K562 (cell line): ENCODE measurements around the gene C19orf12. TPM values are rescaled to one million over a fixed set of nuclear protein-coding genes. Genes with fewer than 3 reads are reported as not detected.
A peak's percentile ranks its signal among the peaks of the same experiment; 100 is the strongest.

ENCODE experiments used
- BRD9 ChIP-seq: fragments of 450-650 bp; IDR thresholded peaks from 2 replicates; pipeline ENCODE4 v1.6.1; 2018; ENCODE audit warnings: low read depth; ENCODE audit not compliant: partially characterized antibody
- CBX1 ChIP-seq: sonication (generic); IDR thresholded peaks from 2 replicates; pipeline ENCODE4 v1.6.1; 2016; ENCODE audit warnings: antibody characterized with exemption, low read depth, mild to moderate bottlenecking
- EHMT2 ChIP-seq: fragments of 450-650 bp; IDR thresholded peaks from 2 replicates; pipeline ENCODE4 v1.6.1; 2018; ENCODE audit warnings: antibody characterized with exemption
- ELF4 ChIP-seq: fragments of 450-650 bp; formaldehyde crosslinking; IDR thresholded peaks from 2 replicates; pipeline ENCODE4 v1.4.0; 2022; ENCODE audit warnings: missing genetic modification characterization
- GATA2 ChIP-seq: sonication (generic); formaldehyde crosslinking; IDR thresholded peaks from 2 replicates; pipeline ENCODE4 v1.4.0; 2020; ENCODE audit warnings: mild to moderate bottlenecking, missing genetic modification reagents
- NFE2L1 ChIP-seq: fragments of 450-650 bp; IDR thresholded peaks from 2 replicates; pipeline ENCODE4 v1.6.1; 2016; ENCODE audit warnings: missing genetic modification characterization, low read depth, mild to moderate bottlenecking, missing compliant biosample characterization, moderate library complexity, borderline replicate concordance
- RCOR1 ChIP-seq, 2 experiments: IDR thresholded peaks; 2 replicates each; pipeline ENCODE4 v1.6.1; 2012; ENCODE audit warnings: low read depth in 2 of 2, low read length in 2 of 2, borderline replicate concordance in 1 of 2, improper control_type of control experiment in 1 of 2
- TBP ChIP-seq: optimal IDR thresholded peaks from 2 replicates; pipeline ENCODE3; 2011; ENCODE audit warnings: low read depth, low read length, improper control_type of control experiment
- polyA plus RNA-seq, 8 experiments: library from polyadenylated mRNA; depleted of rRNA in 4 of 8; stranded (reverse) in 5 of 8; unstranded in 3 of 8; fragments of >200 nt; fragmentation: Nextera tagmentation in 2 of 8; fragmentation: Illumina TruSeq in 1 of 8; extraction: Ambion mirVana in 2 of 8; extraction: Trizol in 1 of 8; gene quantifications; 2 replicates each; pipeline versions ENCODE4 v1.2.1 to v1.2.3, GENCODE V29; 2011 to 2014; ENCODE audit warnings: inconsistent platforms in 1 of 8, missing spikeins in 1 of 8
- total RNA-seq, 7 experiments: library from RNA; depleted of rRNA in 6 of 7; stranded (reverse); fragments of >200 nt in 6 of 7; fragmentation: Illumina TruSeq in 2 of 7; extraction: Trizol in 2 of 7; gene quantifications; 2 replicates each; pipeline versions ENCODE4 v1.2.1 to v1.2.3, GENCODE V29; 2011 to 2021; ENCODE audit warnings: low replicate concordance in 1 of 7
- TF ChIP-seq, protein P1 (sequence below): sonication (generic); IDR thresholded peaks from 2 replicates; pipeline ENCODE4 v1.6.1; 2016
- TF ChIP-seq, protein P2 (sequence below): fragments of 250-450 bp; sonication (Bioruptor Pico); IDR thresholded peaks from 2 replicates; pipeline ENCODE4 v1.4.0; 2020; ENCODE audit warnings: mild to moderate bottlenecking, moderate library complexity, borderline replicate concordance
- TF ChIP-seq, protein P3 (sequence below): fragments of 250-450 bp; sonication (Bioruptor Pico); IDR thresholded peaks from 2 replicates; pipeline ENCODE4 v1.8.0; 2022; ENCODE audit warnings: inconsistent platforms, mild to moderate bottlenecking, moderate library complexity, borderline replicate concordance
- TF ChIP-seq, protein P4 (sequence below), 2 experiments: fragments of 450-650 bp in 1 of 2; IDR thresholded peaks; 2 replicates each; pipeline ENCODE4 v1.6.1; 2011 to 2017; ENCODE audit warnings: low read depth in 2 of 2, antibody characterized with exemption in 1 of 2, borderline replicate concordance in 1 of 2, low read length in 1 of 2, mild to moderate bottlenecking in 1 of 2, mixed read lengths in 1 of 2; ENCODE audit not compliant: control insufficient read depth in 1 of 2
- TF ChIP-seq, protein P5 (sequence below): fragments of 450-650 bp; IDR thresholded peaks from 2 replicates; pipeline ENCODE4 v1.6.1; 2018; ENCODE audit not compliant: partially characterized antibody

The C19orf12 gene
- total and polyA plus RNA-seq, 9 of the 15 experiments (the other 6 are each of a cell fraction or from before 2014, with no cell fraction given) = 1.9 to 14.5 (median 10.2) TPM

DNA sequence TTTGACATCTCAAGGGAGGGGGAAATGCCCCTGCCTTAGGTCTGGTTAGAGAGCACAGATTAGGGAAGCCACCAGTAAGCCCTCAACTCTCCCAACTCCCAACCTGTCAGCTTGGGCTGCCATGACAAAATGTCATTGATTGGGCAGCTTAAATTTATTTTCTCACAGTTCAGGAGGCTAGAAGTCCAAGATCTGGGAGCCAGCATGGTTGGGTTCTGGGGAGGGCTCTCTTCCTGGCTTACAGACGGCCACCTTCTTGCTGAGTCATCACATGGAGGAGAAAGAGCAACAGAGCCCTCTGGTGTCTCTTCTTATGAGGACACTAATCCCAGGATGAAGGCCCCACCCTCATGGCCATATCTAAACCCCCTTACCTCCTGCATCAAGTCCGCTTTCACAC lies 24.2 kb downstream of the C19orf12 start (continued):
- TF ChIP-seq, protein P1, sequence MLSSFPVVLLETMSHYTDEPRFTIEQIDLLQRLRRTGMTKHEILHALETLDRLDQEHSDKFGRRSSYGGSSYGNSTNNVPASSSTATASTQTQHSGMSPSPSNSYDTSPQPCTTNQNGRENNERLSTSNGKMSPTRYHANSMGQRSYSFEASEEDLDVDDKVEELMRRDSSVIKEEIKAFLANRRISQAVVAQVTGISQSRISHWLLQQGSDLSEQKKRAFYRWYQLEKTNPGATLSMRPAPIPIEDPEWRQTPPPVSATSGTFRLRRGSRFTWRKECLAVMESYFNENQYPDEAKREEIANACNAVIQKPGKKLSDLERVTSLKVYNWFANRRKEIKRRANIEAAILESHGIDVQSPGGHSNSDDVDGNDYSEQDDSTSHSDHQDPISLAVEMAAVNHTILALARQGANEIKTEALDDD = 0 out of 2 replicates have a peak, but pooled peaks have one; percentile 21
- 0 out of 2 replicates have a peak, but pooled peaks have one; percentile 34 for TF ChIP-seq CBX1
- TF ChIP-seq RCOR1 (IDR thresholded peaks at IDR 0.05; ENCODE audit: borderline replicate concordance in 1 of 2, low read depth in 2 of 2, low read length in 2 of 2) = peak in 1 of 2 experiments; percentile 72; a peak in 2 of 4 replicates
- TF ChIP-seq, protein P2, sequence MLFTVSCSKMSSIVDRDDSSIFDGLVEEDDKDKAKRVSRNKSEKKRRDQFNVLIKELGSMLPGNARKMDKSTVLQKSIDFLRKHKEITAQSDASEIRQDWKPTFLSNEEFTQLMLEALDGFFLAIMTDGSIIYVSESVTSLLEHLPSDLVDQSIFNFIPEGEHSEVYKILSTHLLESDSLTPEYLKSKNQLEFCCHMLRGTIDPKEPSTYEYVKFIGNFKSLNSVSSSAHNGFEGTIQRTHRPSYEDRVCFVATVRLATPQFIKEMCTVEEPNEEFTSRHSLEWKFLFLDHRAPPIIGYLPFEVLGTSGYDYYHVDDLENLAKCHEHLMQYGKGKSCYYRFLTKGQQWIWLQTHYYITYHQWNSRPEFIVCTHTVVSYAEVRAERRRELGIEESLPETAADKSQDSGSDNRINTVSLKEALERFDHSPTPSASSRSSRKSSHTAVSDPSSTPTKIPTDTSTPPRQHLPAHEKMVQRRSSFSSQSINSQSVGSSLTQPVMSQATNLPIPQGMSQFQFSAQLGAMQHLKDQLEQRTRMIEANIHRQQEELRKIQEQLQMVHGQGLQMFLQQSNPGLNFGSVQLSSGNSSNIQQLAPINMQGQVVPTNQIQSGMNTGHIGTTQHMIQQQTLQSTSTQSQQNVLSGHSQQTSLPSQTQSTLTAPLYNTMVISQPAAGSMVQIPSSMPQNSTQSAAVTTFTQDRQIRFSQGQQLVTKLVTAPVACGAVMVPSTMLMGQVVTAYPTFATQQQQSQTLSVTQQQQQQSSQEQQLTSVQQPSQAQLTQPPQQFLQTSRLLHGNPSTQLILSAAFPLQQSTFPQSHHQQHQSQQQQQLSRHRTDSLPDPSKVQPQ (CRISPR knock-in tag) = no peak
- TF ChIP-seq, protein P3, sequence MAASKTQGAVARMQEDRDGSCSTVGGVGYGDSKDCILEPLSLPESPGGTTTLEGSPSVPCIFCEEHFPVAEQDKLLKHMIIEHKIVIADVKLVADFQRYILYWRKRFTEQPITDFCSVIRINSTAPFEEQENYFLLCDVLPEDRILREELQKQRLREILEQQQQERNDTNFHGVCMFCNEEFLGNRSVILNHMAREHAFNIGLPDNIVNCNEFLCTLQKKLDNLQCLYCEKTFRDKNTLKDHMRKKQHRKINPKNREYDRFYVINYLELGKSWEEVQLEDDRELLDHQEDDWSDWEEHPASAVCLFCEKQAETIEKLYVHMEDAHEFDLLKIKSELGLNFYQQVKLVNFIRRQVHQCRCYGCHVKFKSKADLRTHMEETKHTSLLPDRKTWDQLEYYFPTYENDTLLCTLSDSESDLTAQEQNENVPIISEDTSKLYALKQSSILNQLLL (CRISPR knock-in tag) = no peak
- TF ChIP-seq BRD9 = peak; percentile 91
- TF ChIP-seq, protein P4, sequence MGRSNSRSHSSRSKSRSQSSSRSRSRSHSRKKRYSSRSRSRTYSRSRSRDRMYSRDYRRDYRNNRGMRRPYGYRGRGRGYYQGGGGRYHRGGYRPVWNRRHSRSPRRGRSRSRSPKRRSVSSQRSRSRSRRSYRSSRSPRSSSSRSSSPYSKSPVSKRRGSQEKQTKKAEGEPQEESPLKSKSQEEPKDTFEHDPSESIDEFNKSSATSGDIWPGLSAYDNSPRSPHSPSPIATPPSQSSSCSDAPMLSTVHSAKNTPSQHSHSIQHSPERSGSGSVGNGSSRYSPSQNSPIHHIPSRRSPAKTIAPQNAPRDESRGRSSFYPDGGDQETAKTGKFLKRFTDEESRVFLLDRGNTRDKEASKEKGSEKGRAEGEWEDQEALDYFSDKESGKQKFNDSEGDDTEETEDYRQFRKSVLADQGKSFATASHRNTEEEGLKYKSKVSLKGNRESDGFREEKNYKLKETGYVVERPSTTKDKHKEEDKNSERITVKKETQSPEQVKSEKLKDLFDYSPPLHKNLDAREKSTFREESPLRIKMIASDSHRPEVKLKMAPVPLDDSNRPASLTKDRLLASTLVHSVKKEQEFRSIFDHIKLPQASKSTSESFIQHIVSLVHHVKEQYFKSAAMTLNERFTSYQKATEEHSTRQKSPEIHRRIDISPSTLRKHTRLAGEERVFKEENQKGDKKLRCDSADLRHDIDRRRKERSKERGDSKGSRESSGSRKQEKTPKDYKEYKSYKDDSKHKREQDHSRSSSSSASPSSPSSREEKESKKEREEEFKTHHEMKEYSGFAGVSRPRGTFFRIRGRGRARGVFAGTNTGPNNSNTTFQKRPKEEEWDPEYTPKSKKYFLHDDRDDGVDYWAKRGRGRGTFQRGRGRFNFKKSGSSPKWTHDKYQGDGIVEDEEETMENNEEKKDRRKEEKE (IDR thresholded peaks at IDR 0.05; ENCODE audit: borderline replicate concordance in 1 of 2, control insufficient read depth in 1 of 2, low read depth in 2 of 2, low read length in 1 of 2) = no peak
- TF ChIP-seq EHMT2 = 0 out of 2 replicates have a peak, but pooled peaks have one; percentile 35
- peak; percentile 97 for TF ChIP-seq NFE2L1 (tag)
- no peak for TF ChIP-seq ELF4 (CRISPR knock-in tag)
- TF ChIP-seq GATA2 (CRISPR knock-in tag) = no peak
- TF ChIP-seq, protein P5, sequence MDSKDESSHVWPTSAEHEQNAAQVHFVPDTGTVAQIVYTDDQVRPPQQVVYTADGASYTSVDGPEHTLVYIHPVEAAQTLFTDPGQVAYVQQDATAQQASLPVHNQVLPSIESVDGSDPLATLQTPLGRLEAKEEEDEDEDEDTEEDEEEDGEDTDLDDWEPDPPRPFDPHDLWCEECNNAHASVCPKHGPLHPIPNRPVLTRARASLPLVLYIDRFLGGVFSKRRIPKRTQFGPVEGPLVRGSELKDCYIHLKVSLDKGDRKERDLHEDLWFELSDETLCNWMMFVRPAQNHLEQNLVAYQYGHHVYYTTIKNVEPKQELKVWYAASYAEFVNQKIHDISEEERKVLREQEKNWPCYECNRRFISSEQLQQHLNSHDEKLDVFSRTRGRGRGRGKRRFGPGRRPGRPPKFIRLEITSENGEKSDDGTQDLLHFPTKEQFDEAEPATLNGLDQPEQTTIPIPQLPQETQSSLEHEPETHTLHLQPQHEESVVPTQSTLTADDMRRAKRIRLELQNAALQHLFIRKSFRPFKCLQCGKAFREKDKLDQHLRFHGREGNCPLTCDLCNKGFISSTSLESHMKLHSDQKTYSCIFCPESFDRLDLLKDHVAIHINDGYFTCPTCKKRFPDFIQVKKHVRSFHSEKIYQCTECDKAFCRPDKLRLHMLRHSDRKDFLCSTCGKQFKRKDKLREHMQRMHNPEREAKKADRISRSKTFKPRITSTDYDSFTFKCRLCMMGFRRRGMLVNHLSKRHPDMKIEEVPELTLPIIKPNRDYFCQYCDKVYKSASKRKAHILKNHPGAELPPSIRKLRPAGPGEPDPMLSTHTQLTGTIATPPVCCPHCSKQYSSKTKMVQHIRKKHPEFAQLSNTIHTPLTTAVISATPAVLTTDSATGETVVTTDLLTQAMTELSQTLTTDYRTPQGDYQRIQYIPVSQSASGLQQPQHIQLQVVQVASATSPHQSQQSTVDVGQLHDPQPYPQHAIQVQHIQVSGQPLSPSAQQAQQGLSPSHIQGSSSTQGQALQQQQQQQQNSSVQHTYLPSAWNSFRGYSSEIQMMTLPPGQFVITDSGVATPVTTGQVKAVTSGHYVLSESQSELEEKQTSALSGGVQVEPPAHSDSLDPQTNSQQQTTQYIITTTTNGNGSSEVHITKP = no peak
- no peak for TF ChIP-seq TBP
